ENCODE results near the gene EEF2. TPM values are rescaled to one million over a fixed set of nuclear protein-coding genes. Genes with fewer than 3 reads are reported as not detected.

Gene EEF2
- total and polyA plus RNA-seq, 2 donors (not counting 3 experiments of a cell fraction or from before 2014, with no cell fraction given), result 1,496 to 2,318 TPM

GRCh38 chr19:4009990-4010807 lies 24.9 kb upstream of the EEF2 start:
- no peak for DNase-seq (ENCODE audit: low read depth, low spot score)
- H3K4me3 ChIP-seq (replicated peaks in 1 of 3; ENCODE audit: insufficient read depth in 1 of 3, low read depth in 1 of 3, low read length in 3 of 3), result no peak overlapping the region
- H3K4me1 ChIP-seq (ENCODE audit: control insufficient read depth, extremely low read depth, insufficient read depth, low read length), result peaks cover 13% of the 10 kb centered on the region
- dilution Hi-C loops (cut with MboI; ENCODE audit: extremely low pct_ligation_motif_present, low sequenced_read_pairs), result no loop called here
- POLR2A ChIA-PET, result no interaction called here
- H4K20me1 ChIP-seq (replicated peaks; ENCODE audit: control insufficient read depth, extremely low read depth, insufficient read depth, low read length), result no peaks in the 10 kb centered on the region
- H2AFZ ChIP-seq (ENCODE audit: low read depth, low read length), result no peak overlapping the region
- no peaks in the 10 kb centered on the region for H3K9me3 ChIP-seq (replicated peaks; ENCODE audit: control insufficient read depth, insufficient read depth, low read length)
- CTCF ChIA-PET, result no interaction called here
- H3K9me1 ChIP-seq (replicated peaks; ENCODE audit: control insufficient read depth, extremely low read depth, insufficient read depth, low read length), result no peaks in the 10 kb centered on the region
- intact Hi-C loops (cut with micrococcal nuclease), result loop anchor here (5.0 kb wide), 1 partner anchor 52 kb away; no protein-coding TSS in a partner anchor
- H3K9ac ChIP-seq (replicated peaks; ENCODE audit: extremely low read depth, insufficient read depth, low read length), result no peak overlapping the region
- FAIRE-seq, result no peak
- no peak overlapping the region for H3K4me2 ChIP-seq (ENCODE audit: insufficient read depth, low read length)
- no TSS peak for BruUV-seq (replicated peaks)
- no peaks in the 10 kb centered on the region for H3K27me3 ChIP-seq (ENCODE audit: control insufficient read depth in 2 of 2, insufficient read depth in 2 of 2, low read length in 2 of 2)
- TF ChIP-seq FOS (IDR thresholded peaks at IDR 0.05; ENCODE audit: borderline replicate concordance, insufficient read depth, low read length) (no peak), MAX (IDR thresholded peaks at IDR 0.05; ENCODE audit: insufficient read depth, insufficient read length) (no peak), CTCF (IDR thresholded peaks at IDR 0.05; ENCODE audit: extremely low read depth in 1 of 2, insufficient read depth in 1 of 2, low read depth in 1 of 2, low read length in 2 of 2) (no peak), GATA2 (IDR thresholded peaks at IDR 0.05; ENCODE audit: insufficient read depth, insufficient read length, low read depth, low read length) (no peak), JUN (IDR thresholded peaks at IDR 0.05; ENCODE audit: borderline replicate concordance, insufficient read depth, insufficient read length, low read depth) (no peak), POLR2A (IDR thresholded peaks at IDR 0.05; ENCODE audit: low read depth, low read length) (no peak), EZH2 (IDR thresholded peaks at IDR 0.05; ENCODE audit: borderline replicate concordance, low read depth, low read length, severe bottlenecking) (no peak), POLR2AphosphoS5 (IDR thresholded peaks at IDR 0.05; ENCODE audit: insufficient read depth, low read depth, low read length) (no peak), MYC (IDR thresholded peaks at IDR 0.05; ENCODE audit: low read depth, low read length) (no peak)
- H3K79me2 ChIP-seq (ENCODE audit: control insufficient read depth, insufficient read depth, low read length), result peaks cover 38% of the 10 kb centered on the region
- peaks cover 2 to 30% of the 10 kb centered on the region in 2 experiments for H3K36me3 ChIP-seq (ENCODE audit: control insufficient read depth in 2 of 2, extremely low read depth in 1 of 2, insufficient read depth in 2 of 2, low read length in 2 of 2)
- no peak overlapping the region for H3K27ac ChIP-seq (ENCODE audit: insufficient read depth, low read depth, low read length)
